GM23338 (cell line): Measurements from ENCODE around the gene GPATCH8. TPM values are rescaled to one million over a fixed set of nuclear protein-coding genes. Genes with fewer than 3 reads are reported as not detected.

Experiments used
- ATAC-seq: fragments of 200-7000 bp; cut with Tn5 transposase; 3 replicates; pipeline ENCODE4 v1.9.1; 2020
- DNase-seq: peaks from one replicate; pipeline ENCODE4 v3.0.0-alpha.2; 2015; ENCODE audit warnings: low spot score
- H2AFZ ChIP-seq: fragments of 200-600 bp; sonication (generic); 2 replicates; pipeline ENCODE4 v1.8.0; 2016; ENCODE audit warnings: antibody characterized with exemption, mild to moderate bottlenecking, moderate library complexity
- H3F3A ChIP-seq: fragments of 200-600 bp; sonication (generic); replicated peaks from 2 replicates; pipeline ENCODE4 v1.8.0; 2017; ENCODE audit warnings: antibody characterized with exemption, mixed run types, low read depth
- H3K27ac ChIP-seq: fragments of 200-600 bp; sonication (generic); 2 replicates; pipeline ENCODE4 v1.6.1; 2016; ENCODE audit warnings: low read depth
- H3K27me3 ChIP-seq: fragments of 200-600 bp; sonication (generic); 2 replicates; pipeline ENCODE4 v1.8.0; 2016; ENCODE audit warnings: mild to moderate bottlenecking, mixed run types, moderate library complexity; ENCODE audit not compliant: insufficient read depth
- H3K36me3 ChIP-seq: fragments of 200-600 bp; sonication (generic); 2 replicates; pipeline ENCODE4 v1.8.0; 2016; ENCODE audit warnings: mild to moderate bottlenecking; ENCODE audit not compliant: insufficient read depth
- H3K4me1 ChIP-seq: fragments of 200-600 bp; sonication (generic); 2 replicates; pipeline ENCODE4 v1.8.0; 2016; ENCODE audit warnings: mild to moderate bottlenecking, moderate library complexity; ENCODE audit not compliant: insufficient read depth
- H3K4me2 ChIP-seq: fragments of 200-600 bp; sonication (generic); 2 replicates; pipeline ENCODE4 v1.7.1; 2017; ENCODE audit warnings: mixed run types
- H3K4me3 ChIP-seq: fragments of 200-600 bp; sonication (generic); 2 replicates; pipeline ENCODE4 v1.6.1; 2016; ENCODE audit warnings: mixed run types
- H3K79me2 ChIP-seq: fragments of 200-600 bp; sonication (generic); replicated peaks from 2 replicates; pipeline ENCODE4 v1.8.0; 2017; ENCODE audit warnings: mild to moderate bottlenecking; ENCODE audit not compliant: insufficient read depth
- H3K9me2 ChIP-seq: fragments of 200-600 bp; sonication (generic); 2 replicates; pipeline ENCODE4 v1.8.0; 2017; ENCODE audit not compliant: insufficient read depth
- H4K20me1 ChIP-seq: fragments of 200-600 bp; sonication (generic); replicated peaks from 2 replicates; pipeline ENCODE4 v1.8.0; 2017; ENCODE audit warnings: mild to moderate bottlenecking; ENCODE audit not compliant: insufficient read depth
- H3K27ac Mint-ChIP-seq: 2 replicates; pipeline ENCODE4 v1.8.0; 2020; ENCODE audit warnings: inconsistent platforms, mild to moderate bottlenecking, moderate library complexity, mixed read lengths
- H3K27me3 Mint-ChIP-seq: 3 replicates; pipeline ENCODE4 v1.8.0; 2022; ENCODE audit warnings: low read depth, mild to moderate bottlenecking, moderate library complexity, mixed read lengths, inconsistent platforms; ENCODE audit not compliant: insufficient read depth, poor library complexity
- H3K36me3 Mint-ChIP-seq: 3 replicates; pipeline ENCODE4 v1.8.0; 2021; ENCODE audit warnings: low read depth, mild to moderate bottlenecking, inconsistent platforms, moderate library complexity, mixed read lengths
- H3K4me1 Mint-ChIP-seq: 3 replicates; pipeline ENCODE4 v1.8.0; 2020; ENCODE audit warnings: mild to moderate bottlenecking, inconsistent platforms, mixed read lengths
- H3K4me3 Mint-ChIP-seq: 3 replicates; pipeline ENCODE4 v1.8.0; 2021; ENCODE audit warnings: moderate library complexity, mild to moderate bottlenecking, inconsistent platforms, mixed read lengths
- H3K9me3 Mint-ChIP-seq: 3 replicates; pipeline ENCODE4 v1.8.0; 2020; ENCODE audit warnings: moderate library complexity, mild to moderate bottlenecking, inconsistent platforms, mixed read lengths
- CREB1 ChIP-seq: fragments of 250-450 bp; sonication (Bioruptor Pico); IDR thresholded peaks from 2 replicates; pipeline ENCODE4 v1.5.0; 2020; ENCODE audit warnings: low read depth, mild to moderate bottlenecking, moderate library complexity
- JUNB ChIP-seq: IDR thresholded peaks from one replicate; pipeline ENCODE4 v1.6.1; 2016; ENCODE audit warnings: antibody characterized with exemption; ENCODE audit not compliant: unreplicated experiment
- NANOG ChIP-seq: IDR thresholded peaks from 2 replicates; pipeline ENCODE4 v1.6.1; 2016; ENCODE audit warnings: antibody characterized with exemption, borderline replicate concordance
- POLR2AphosphoS5 ChIP-seq: IDR thresholded peaks from 2 replicates; pipeline ENCODE4 v1.6.1; 2016; ENCODE audit warnings: antibody characterized with exemption, low read depth
- STAT1 ChIP-seq: IDR thresholded peaks from one replicate; pipeline ENCODE4 v1.6.1; 2016; ENCODE audit warnings: antibody characterized with exemption; ENCODE audit not compliant: unreplicated experiment
- ZNF114 ChIP-seq: fragments of 250-450 bp; sonication (Bioruptor Pico); IDR thresholded peaks from 2 replicates; pipeline ENCODE4 v1.5.0; 2020; ENCODE audit warnings: mild to moderate bottlenecking, moderate library complexity
- ZNF331 ChIP-seq: fragments of 250-450 bp; sonication (Bioruptor Pico); IDR thresholded peaks from 2 replicates; pipeline ENCODE4 v1.5.0; 2020; ENCODE audit warnings: low read depth, mild to moderate bottlenecking, moderate library complexity
- polyA plus RNA-seq: library from polyadenylated mRNA; unstranded; fragments of >200 nt; fragmentation: Nextera tagmentation; extraction: Ambion mirVana; gene quantifications from 2 replicates; pipeline ENCODE4 v1.2.1, GENCODE V29; 2016
- total RNA-seq: library from RNA; depleted of rRNA; stranded (reverse); fragments of >200 nt; shearing (Covaris generic); gene quantifications from 2 replicates; pipeline ENCODE4 v1.2.3, GENCODE V29; 2014
- TF ChIP-seq, protein P1 (sequence below), 2 experiments: fragments of 200-600 bp in 1 of 2; sonication (generic) in 1 of 2; conservative IDR thresholded peaks; 2 replicates each; pipeline versions ENCODE4 v1.5.1 to v1.6.1; 2016 to 2017; ENCODE audit warnings: antibody characterized with exemption in 2 of 2, low read depth in 2 of 2, mild to moderate bottlenecking in 2 of 2, moderate library complexity in 1 of 2
- TF ChIP-seq, protein P2 (sequence below): fragments of 250-450 bp; sonication (Bioruptor Pico); IDR thresholded peaks from 2 replicates; pipeline ENCODE4 v1.5.0; 2020; ENCODE audit warnings: mild to moderate bottlenecking, moderate library complexity
- TF ChIP-seq, protein P3 (sequence below): IDR thresholded peaks from 2 replicates; pipeline ENCODE4 v1.6.1; 2016; ENCODE audit warnings: antibody characterized with exemption
- TF ChIP-seq, protein P4 (sequence below): IDR thresholded peaks from one replicate; pipeline ENCODE4 v1.6.1; 2018; ENCODE audit warnings: antibody characterized with exemption; ENCODE audit not compliant: unreplicated experiment

Gene GPATCH8
- total and polyA plus RNA-seq, 2 experiments from 2014 or later: 44.4 to 76.5 TPM

DNA sequence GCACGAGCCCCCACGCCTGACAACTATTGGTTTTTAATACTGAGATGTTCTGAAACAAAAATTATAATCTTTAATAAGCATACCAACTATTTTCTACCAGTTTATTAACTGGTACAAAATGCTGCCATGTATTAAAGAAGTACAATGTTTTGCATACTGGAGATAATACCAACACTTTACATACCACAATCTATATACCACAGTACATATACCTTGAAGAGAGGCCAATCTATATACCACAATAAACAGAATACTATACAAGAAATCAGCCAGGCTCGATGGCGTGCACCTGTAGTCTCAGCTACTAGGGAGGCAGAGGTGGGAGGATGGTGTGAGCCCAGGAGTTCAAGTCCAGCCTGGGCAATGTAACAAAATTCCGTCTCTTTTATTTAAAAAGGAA is 9.9 kb downstream of the GPATCH8 start:
- no peaks in the 10 kb centered on the region; the same call in 1 of the 2 replicates for H3K4me1 ChIP-seq
- no peak overlapping the region for H3K4me3 ChIP-seq
- H3F3A ChIP-seq: no peaks in the 10 kb centered on the region
- H3K4me2 ChIP-seq: no peak overlapping the region
- no peaks in the 10 kb centered on the region for H3K9me2 ChIP-seq
- no peak overlapping the region for H2AFZ ChIP-seq
- TF ChIP-seq, protein P1, sequence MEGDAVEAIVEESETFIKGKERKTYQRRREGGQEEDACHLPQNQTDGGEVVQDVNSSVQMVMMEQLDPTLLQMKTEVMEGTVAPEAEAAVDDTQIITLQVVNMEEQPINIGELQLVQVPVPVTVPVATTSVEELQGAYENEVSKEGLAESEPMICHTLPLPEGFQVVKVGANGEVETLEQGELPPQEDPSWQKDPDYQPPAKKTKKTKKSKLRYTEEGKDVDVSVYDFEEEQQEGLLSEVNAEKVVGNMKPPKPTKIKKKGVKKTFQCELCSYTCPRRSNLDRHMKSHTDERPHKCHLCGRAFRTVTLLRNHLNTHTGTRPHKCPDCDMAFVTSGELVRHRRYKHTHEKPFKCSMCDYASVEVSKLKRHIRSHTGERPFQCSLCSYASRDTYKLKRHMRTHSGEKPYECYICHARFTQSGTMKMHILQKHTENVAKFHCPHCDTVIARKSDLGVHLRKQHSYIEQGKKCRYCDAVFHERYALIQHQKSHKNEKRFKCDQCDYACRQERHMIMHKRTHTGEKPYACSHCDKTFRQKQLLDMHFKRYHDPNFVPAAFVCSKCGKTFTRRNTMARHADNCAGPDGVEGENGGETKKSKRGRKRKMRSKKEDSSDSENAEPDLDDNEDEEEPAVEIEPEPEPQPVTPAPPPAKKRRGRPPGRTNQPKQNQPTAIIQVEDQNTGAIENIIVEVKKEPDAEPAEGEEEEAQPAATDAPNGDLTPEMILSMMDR (conservative IDR thresholded peaks at IDR 0.05; ENCODE audit: low read depth in 2 of 2): no peak
- TF ChIP-seq, protein P2, sequence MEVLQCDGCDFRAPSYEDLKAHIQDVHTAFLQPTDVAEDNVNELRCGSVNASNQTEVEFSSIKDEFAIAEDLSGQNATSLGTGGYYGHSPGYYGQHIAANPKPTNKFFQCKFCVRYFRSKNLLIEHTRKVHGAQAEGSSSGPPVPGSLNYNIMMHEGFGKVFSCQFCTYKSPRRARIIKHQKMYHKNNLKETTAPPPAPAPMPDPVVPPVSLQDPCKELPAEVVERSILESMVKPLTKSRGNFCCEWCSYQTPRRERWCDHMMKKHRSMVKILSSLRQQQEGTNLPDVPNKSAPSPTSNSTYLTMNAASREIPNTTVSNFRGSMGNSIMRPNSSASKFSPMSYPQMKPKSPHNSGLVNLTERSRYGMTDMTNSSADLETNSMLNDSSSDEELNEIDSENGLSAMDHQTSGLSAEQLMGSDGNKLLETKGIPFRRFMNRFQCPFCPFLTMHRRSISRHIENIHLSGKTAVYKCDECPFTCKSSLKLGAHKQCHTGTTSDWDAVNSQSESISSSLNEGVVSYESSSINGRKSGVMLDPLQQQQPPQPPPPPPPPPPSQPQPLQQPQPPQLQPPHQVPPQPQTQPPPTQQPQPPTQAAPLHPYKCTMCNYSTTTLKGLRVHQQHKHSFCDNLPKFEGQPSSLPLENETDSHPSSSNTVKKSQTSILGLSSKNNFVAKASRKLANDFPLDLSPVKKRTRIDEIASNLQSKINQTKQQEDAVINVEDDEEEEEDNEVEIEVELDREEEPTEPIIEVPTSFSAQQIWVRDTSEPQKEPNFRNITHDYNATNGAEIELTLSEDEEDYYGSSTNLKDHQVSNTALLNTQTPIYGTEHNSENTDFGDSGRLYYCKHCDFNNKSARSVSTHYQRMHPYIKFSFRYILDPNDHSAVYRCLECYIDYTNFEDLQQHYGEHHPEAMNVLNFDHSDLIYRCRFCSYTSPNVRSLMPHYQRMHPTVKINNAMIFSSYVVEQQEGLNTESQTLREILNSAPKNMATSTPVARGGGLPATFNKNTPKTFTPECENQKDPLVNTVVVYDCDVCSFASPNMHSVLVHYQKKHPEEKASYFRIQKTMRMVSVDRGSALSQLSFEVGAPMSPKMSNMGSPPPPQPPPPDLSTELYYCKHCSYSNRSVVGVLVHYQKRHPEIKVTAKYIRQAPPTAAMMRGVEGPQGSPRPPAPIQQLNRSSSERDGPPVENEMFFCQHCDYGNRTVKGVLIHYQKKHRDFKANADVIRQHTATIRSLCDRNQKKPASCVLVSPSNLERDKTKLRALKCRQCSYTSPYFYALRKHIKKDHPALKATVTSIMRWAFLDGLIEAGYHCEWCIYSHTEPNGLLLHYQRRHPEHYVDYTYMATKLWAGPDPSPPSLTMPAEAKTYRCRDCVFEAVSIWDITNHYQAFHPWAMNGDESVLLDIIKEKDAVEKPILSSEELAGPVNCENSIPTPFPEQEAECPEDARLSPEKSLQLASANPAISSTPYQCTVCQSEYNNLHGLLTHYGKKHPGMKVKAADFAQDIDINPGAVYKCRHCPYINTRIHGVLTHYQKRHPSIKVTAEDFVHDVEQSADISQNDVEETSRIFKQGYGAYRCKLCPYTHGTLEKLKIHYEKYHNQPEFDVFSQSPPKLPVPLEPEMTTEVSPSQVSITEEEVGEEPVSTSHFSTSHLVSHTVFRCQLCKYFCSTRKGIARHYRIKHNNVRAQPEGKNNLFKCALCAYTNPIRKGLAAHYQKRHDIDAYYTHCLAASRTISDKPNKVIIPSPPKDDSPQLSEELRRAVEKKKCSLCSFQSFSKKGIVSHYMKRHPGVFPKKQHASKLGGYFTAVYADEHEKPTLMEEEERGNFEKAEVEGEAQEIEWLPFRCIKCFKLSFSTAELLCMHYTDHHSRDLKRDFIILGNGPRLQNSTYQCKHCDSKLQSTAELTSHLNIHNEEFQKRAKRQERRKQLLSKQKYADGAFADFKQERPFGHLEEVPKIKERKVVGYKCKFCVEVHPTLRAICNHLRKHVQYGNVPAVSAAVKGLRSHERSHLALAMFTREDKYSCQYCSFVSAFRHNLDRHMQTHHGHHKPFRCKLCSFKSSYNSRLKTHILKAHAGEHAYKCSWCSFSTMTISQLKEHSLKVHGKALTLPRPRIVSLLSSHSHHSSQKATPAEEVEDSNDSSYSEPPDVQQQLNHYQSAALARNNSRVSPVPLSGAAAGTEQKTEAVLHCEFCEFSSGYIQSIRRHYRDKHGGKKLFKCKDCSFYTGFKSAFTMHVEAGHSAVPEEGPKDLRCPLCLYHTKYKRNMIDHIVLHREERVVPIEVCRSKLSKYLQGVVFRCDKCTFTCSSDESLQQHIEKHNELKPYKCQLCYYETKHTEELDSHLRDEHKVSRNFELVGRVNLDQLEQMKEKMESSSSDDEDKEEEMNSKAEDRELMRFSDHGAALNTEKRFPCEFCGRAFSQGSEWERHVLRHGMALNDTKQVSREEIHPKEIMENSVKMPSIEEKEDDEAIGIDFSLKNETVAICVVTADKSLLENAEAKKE (CRISPR knock-in tag): no peak
- TF ChIP-seq CREB1 (CRISPR knock-in tag) (no peak), ZNF114 (CRISPR knock-in tag) (no peak), NANOG (no peak), JUNB (no peak), ZNF331 (CRISPR knock-in tag) (no peak), POLR2AphosphoS5 (no peak), STAT1 (no peak)
- TF ChIP-seq, protein P3, sequence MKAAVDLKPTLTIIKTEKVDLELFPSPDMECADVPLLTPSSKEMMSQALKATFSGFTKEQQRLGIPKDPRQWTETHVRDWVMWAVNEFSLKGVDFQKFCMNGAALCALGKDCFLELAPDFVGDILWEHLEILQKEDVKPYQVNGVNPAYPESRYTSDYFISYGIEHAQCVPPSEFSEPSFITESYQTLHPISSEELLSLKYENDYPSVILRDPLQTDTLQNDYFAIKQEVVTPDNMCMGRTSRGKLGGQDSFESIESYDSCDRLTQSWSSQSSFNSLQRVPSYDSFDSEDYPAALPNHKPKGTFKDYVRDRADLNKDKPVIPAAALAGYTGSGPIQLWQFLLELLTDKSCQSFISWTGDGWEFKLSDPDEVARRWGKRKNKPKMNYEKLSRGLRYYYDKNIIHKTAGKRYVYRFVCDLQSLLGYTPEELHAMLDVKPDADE: no peak
- TF ChIP-seq, protein P4, sequence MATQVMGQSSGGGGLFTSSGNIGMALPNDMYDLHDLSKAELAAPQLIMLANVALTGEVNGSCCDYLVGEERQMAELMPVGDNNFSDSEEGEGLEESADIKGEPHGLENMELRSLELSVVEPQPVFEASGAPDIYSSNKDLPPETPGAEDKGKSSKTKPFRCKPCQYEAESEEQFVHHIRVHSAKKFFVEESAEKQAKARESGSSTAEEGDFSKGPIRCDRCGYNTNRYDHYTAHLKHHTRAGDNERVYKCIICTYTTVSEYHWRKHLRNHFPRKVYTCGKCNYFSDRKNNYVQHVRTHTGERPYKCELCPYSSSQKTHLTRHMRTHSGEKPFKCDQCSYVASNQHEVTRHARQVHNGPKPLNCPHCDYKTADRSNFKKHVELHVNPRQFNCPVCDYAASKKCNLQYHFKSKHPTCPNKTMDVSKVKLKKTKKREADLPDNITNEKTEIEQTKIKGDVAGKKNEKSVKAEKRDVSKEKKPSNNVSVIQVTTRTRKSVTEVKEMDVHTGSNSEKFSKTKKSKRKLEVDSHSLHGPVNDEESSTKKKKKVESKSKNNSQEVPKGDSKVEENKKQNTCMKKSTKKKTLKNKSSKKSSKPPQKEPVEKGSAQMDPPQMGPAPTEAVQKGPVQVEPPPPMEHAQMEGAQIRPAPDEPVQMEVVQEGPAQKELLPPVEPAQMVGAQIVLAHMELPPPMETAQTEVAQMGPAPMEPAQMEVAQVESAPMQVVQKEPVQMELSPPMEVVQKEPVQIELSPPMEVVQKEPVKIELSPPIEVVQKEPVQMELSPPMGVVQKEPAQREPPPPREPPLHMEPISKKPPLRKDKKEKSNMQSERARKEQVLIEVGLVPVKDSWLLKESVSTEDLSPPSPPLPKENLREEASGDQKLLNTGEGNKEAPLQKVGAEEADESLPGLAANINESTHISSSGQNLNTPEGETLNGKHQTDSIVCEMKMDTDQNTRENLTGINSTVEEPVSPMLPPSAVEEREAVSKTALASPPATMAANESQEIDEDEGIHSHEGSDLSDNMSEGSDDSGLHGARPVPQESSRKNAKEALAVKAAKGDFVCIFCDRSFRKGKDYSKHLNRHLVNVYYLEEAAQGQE: no peak
- H4K20me1 ChIP-seq: peaks cover 68% of the 10 kb centered on the region
- Mint-ChIP-seq H3K4me3 (no peak overlapping the region), H3K27ac (no peak overlapping the region), H3K36me3 (peaks cover 26% of the 10 kb centered on the region), H3K27me3 (no peaks in the 10 kb centered on the region), H3K9me3 (no peaks in the 10 kb centered on the region), H3K4me1 (peaks cover 1% of the 10 kb centered on the region; the same call in 1 of the 3 replicates)
- ATAC-seq (no peak), DNase-seq (no peak)
- peaks cover 100% of the 10 kb centered on the region for H3K79me2 ChIP-seq
- H3K36me3 ChIP-seq: no peaks in the 10 kb centered on the region
- H3K27me3 ChIP-seq: no peaks in the 10 kb centered on the region
- no peak overlapping the region for H3K27ac ChIP-seq
